HG03354 (cell line): ENCODE results near the gene AKIRIN1.
"Not testable (repeated sequence)": the region's sequence is repeated elsewhere in the genome, so short reads cannot be mapped to it uniquely, and the experiment has no call there.

Experiments used
- ATAC-seq: cut with Tn5 transposase; IDR thresholded peaks from one replicate; pipeline ENCODE4 v1.9.1; 2021; ENCODE audit warnings: mild to moderate bottlenecking; ENCODE audit not compliant: unreplicated experiment, poor library complexity, severe bottlenecking

The AKIRIN1 gene

DNA sequence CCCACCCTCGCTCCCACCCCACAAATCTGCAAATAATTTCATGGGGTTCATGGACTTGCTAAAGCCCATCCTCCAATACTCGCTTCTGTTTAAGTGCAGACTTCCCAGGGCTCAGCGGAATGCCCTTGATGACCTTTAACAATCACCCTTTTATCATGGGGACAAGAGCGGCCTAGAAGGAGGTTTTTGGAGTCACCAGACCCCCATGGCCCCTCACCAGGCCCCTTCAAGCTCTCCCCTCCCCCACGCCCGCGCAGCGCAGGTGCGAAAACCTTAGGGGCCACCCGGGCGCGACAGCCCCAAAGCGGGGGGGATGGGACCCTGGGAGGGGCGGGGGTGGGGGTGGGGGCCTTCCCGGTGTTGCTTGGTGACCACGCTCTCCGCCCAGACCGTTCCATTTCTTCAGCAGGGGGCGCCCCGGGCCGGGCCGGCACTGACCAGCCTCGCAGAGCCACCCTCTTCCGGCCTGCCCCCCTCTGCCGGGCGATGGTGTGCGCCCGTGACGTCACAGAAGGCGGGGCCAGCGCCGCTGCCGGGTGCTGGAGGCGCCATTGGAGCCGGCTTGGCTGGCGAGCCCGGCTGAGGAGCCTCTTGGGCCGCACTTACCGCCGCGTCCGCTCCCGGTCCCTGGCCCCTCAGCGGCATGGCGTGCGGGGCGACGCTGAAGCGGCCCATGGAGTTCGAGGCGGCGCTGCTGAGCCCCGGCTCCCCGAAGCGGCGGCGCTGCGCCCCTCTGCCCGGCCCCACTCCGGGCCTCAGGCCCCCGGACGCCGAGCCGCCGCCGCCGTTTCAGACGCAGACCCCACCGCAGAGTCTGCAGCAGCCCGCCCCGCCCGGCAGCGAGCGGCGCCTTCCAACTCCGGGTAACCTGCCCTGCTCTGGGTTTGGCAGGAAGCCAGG, at the start of gene AKIRIN1:
TSS of gene AKIRIN1 (plus strand) at position 539 of the 900 bp plus-strand sequence. CDS start at position 644, 105 bp downstream.
- ATAC-seq, result peak; percentile 95

DNA sequence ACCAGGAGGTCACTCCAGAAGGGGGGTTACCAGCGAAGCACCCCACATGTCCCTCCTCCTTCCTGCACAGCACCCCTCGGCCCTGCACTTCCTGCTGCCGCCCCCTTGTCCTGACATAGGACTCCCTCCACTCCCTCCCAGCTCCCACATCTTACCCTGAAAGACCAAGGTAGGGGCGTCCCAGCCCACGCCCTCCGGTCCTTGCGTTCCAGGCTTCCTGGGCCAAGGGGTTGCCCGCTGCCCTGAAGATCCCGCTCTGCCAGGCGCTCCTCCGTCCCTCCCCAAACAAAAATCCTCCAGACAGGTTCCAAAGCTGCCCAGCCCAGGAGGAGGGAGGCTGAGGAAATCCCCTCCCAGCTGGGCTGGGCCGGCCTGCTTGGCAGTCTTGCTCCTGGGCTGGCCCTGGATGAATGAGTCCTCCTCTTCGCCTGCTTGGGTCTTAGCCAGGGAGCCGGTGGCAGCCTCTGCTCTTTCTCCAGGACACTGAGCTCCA, 49.5 kb upstream of the AKIRIN1 start, which contains the start of gene RHBDL2:
TSS of gene RHBDL2 (minus strand) at position 304 of the 493 bp plus-strand sequence. CDS start 22,618 bp downstream, outside the sequence.
- ATAC-seq, result no peak

GRCh38 chr1:38942664-38943428, 48.2 kb upstream of the AKIRIN1 start:
- ATAC-seq, result no peak

DNA sequence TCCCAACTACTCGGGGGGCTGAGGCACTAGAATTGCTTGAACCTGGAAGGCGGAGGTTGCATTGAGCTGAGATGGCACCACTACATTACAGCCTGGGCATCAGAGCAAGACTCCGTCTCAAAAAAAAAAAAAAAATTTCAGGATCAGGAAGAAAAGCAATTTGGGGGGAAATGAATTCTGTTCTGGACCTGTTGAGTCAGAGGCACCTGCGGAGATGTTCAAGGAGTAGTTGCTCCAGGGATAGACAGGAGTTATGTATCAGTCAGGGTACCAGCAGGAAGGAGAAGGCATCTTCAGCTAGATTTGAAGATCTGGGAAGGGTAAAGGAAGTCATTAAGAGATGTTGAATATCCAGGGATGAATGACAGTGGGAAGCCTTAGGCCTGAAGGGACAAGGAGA, 46.5 kb upstream of the AKIRIN1 start:
- no peak for ATAC-seq

- no peak for ATAC-seq
Measured at GRCh38 chr1:38950553-38950952, 40.5 kb upstream of the AKIRIN1 start.

DNA sequence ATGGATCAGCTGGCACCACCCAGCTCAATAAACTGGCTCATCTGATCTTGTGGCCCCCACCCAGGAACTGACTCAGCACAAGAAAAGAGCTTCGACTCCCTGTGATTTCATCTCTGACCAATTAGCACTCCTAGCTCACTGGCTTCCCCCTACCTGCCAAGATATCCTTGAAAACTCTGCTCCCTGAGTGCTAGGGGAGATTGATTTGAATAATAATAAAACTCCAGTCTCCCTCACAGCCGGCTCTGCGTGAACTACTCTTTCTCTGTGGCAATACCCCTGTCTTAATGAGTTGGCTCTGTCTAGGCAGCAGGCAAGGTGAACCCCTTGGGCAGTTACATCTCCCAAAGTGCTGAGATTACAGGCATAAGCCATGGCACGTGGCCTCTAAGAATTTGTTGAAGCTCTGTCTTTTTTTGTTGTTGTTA, 37.6 kb upstream of the AKIRIN1 start:
- no peak for ATAC-seq

DNA sequence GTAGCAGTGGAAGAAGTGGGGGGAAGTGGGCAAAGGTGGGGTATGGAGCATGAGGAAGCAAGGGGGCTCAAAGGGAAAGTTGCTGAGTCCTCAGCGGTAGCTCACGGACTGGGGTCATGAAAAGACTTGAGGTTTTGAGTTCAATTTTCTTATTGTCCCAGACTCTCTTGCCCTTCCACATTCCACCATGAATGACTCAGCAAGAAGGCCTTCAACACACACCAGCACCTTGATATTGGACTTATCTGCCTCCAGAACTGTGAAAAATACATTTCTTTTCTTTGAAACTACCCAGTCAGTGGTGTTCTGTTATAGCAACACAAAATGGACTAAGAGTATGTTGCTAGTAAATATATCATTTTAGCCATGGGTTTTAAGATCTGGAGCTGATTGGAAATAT, 32.1 kb upstream of the AKIRIN1 start:
- no peak for ATAC-seq

DNA sequence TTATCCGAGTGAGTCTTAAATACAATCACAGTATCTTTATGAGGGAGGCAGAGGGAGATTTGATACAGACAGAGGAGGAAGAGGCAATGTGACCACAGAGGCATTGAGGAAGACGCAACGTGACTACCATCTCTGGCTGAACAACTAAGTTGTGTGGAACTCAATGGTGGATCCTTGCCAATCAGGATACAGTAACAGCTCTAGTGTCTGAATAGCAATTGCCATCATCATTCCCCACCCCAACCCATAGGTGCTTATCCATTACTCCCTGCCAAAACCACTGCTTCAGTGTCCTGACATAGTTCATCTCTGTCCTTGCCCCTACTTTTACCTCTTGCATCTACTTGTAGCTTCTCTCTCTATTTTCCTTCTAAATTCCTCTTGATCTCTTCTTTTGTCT, 29.0 kb upstream of the AKIRIN1 start:
- no peak for ATAC-seq

DNA sequence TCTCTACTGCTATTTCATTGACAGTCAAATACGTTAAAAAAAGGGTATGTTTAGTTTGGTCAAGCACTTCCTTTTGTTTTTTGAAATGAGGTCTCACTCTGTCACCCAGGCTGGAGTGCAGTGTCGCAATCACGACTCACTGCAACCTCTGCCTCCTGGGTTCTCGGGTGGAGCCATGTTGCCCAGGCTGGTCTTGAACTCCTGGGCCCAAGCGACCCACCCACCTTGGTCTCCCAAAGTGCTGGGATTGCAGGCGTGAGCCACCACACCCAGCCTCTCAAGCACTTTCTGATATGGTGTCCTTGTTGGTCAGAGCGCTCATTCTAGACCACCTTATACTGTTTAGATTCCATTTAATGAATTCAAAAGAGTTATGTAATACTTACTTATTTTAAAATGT, 28.5 kb upstream of the AKIRIN1 start:
- ATAC-seq, result no peak

DNA sequence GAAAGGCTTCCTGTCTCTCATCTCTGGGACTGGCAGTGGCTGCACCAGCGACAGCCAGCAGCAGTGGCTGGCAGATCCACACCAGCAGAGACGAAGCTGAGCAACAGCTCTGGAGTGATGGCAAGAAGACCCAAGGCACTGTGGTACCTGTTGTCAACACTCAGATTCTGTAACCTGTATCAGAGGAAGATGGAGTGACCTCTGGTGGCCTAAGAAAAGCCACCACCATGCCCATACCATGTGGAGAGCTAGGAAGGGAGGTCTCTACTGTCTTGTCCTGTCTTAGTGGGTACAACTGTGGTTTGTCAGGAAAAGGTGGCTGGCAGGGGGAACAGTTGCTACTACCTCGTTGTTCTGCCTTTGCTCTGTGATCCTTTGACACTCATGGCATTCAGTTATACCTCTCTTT, 26.9 kb upstream of the AKIRIN1 start:
- ATAC-seq, result no peak

GRCh38 chr1:38973145-38973544, 17.9 kb upstream of the AKIRIN1 start:
- not testable (repeated sequence) for ATAC-seq

DNA sequence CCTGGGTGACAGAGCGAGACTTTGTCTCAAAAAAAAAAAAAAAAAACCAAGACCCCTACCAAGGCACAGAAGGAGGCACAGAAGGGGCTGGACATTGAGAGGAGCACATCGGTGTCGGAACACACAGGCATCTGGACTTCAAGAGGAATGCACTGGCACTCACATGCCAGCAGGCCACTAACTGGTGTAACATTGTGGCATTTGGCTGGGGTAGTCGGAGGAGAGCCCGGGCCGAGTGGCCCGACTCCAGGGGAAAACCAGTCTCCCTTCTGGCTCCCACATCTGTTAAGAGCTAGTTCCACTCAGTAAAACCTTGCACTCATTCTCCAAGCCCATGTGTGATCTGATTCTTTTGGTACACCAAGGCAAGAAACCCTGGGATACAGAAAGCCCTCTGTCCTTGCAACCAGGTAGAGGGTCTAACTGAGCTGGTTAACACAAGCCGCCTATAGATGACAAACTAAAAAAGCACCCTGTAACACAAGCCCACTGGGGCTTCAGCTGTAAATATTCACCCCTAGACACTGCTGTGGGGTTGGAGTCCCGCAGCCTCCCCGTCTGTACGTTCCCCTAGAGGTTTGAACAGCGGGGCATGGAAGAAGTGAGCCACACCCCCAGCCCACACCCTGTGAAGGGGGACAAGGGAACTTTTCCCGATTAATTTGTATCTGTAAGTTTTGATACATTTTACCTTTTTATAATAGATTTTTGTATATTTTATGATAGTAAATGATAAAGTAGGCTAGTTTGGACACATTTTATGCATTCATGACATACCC, 17.2 kb upstream of the AKIRIN1 start:
- ATAC-seq, result no peak

- ATAC-seq, result not testable (repeated sequence)
Measured at GRCh38 chr1:38977399-38978244, 13.5 kb upstream of the AKIRIN1 start.

- ATAC-seq, result not testable (repeated sequence)
Measured at GRCh38 chr1:38978245-38978542, 12.9 kb upstream of the AKIRIN1 start.

DNA sequence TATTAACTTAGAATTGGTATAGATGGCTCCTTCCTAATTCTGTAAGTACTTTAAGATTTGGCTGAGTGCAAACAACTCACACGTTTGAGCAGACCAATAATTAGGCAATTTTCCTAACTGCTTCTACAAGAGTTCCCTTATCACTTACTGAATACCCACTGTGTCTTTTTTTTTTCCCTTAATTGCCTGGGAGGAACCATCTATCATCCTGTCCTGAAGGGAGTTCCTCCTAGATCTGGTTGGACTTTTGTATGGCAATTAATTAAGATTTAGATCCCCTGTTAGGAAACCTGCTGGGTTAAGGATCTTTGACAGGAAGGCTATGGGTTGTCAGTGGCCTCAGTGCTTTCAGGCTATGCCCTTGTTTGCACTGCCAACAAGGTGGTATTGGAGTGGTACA, 11.7 kb upstream of the AKIRIN1 start:
- not testable (repeated sequence) for ATAC-seq

DNA sequence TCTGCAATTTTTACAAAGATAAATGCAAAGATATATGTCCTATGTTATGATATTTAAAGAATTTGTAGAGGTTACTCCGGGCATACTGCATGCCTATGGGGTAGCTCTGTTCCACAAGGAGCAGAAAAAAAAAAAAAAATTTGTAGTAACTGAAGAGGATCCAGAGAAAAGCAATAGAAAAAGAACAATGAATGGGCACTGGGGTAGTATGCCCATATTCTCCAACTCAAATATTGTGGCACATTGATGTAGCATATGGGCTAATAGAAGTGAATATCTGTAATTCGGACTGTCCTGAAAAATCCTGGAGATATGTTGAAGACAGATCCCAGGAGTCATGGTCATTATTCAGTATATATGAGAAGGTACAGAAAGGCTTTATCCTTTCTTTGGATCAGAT, 1.1 kb upstream of the AKIRIN1 start:
- no peak for ATAC-seq

- ATAC-seq, result no peak
Measured at GRCh38 chr1:38990386-38990737, 714 bp upstream of the AKIRIN1 start.

DNA sequence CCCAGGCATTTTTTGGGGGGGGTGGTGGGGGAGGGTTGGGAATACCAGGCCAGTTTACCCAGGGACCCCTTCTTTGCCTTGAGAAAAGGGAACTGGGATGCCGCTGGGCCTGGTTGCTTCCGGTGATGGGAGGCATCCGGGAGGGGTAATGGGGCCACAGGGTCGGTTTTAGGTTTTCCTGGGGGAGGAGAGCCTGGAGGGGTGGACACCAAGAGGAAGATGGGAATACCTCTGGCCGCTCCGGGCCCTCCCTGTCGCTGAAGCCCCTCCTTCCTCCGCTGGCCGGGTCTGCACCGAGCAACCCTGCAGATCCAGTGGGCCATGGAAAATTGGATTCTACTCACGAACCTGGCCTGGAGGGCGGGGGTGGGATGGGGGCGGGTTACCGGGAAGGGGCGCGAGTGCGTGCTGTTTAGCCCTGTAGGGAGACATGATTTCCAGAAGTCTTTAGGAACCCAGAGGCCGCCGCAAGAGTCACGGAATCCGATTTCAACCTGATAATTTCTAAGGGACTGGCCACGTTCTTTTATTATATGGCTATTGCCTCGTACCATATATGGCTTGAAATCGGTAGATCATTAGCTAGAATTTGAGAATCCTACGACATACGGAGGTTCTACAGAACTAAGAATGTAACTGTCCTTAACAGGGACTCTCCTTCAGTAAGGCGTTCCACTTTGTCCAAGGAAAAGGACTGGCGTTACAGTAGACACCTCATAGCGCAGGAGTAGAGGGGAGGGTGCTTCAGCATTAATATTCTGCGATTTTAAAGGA, 749 bp downstream of the AKIRIN1 start:
- ATAC-seq, result peak; percentile 1
